Loucy (cell line): ENCODE measurements around the gene LHX6.

Experiments
- H2AFZ ChIP-seq: fragments of 200-600 bp; sonication (generic); 2 replicates; pipeline ENCODE4 v1.6.0; 2016; ENCODE audit warnings: antibody characterized with exemption, mild to moderate bottlenecking, low read length, moderate library complexity
- H3F3A ChIP-seq: fragments of 200-600 bp; 2 replicates; pipeline ENCODE4 v1.6.0; 2016; ENCODE audit warnings: antibody characterized with exemption, low read depth, mild to moderate bottlenecking
- H3K27me3 ChIP-seq: fragments of 200-600 bp; sonication (generic); 2 replicates; pipeline ENCODE4 v1.6.1; 2014; ENCODE audit warnings: low read length, mild to moderate bottlenecking; ENCODE audit not compliant: insufficient read depth, poor library complexity, severe bottlenecking
- H3K36me3 ChIP-seq: fragments of 200-600 bp; sonication (generic); 2 replicates; pipeline ENCODE4 v1.6.1; 2016; ENCODE audit warnings: low read length; ENCODE audit not compliant: insufficient read depth
- H3K4me1 ChIP-seq: fragments of 200-600 bp; sonication (generic); 2 replicates; pipeline ENCODE4 v1.5.1; 2014; ENCODE audit warnings: low read length, mild to moderate bottlenecking; ENCODE audit not compliant: insufficient read depth, poor library complexity, severe bottlenecking
- H3K4me2 ChIP-seq: fragments of 200-600 bp; sonication (generic); 2 replicates; pipeline ENCODE4 v1.6.0; 2014; ENCODE audit warnings: antibody characterized with exemption, low read length, low read depth, mild to moderate bottlenecking; ENCODE audit not compliant: poor library complexity, severe bottlenecking
- H3K4me3 ChIP-seq: fragments of 200-600 bp; sonication (generic); 2 replicates; pipeline ENCODE4 v1.5.1; 2014; ENCODE audit warnings: low read length, mild to moderate bottlenecking, mixed read lengths; ENCODE audit not compliant: poor library complexity, severe bottlenecking
- H3K79me2 ChIP-seq: fragments of 200-600 bp; sonication (generic); 2 replicates; pipeline ENCODE4 v1.6.1; 2014; ENCODE audit warnings: low read length; ENCODE audit not compliant: insufficient read depth
- H3K9ac ChIP-seq: fragments of 200-600 bp; sonication (generic); 2 replicates; pipeline ENCODE4 v1.6.0; 2014; ENCODE audit warnings: mild to moderate bottlenecking, low read depth, low read length, moderate library complexity; ENCODE audit not compliant: poor library complexity, severe bottlenecking
- H3K9me2 ChIP-seq: fragments of 200-600 bp; sonication (generic); replicated peaks from 2 replicates; pipeline ENCODE4 v1.6.1; 2016; ENCODE audit warnings: low read depth, low read length, mixed read lengths
- H3K9me3 ChIP-seq: fragments of 200-600 bp; sonication (generic); 2 replicates; pipeline ENCODE4 v1.6.1; 2014; ENCODE audit warnings: mild to moderate bottlenecking, antibody characterized with exemption, low read length, low read depth; ENCODE audit not compliant: insufficient read depth
- H4K20me1 ChIP-seq: fragments of 200-600 bp; sonication (generic); 2 replicates; pipeline ENCODE4 v1.6.0; 2014; ENCODE audit warnings: antibody characterized with exemption, low read length, mild to moderate bottlenecking; ENCODE audit not compliant: insufficient read depth, poor library complexity, severe bottlenecking
- EZH2phosphoT487 ChIP-seq: fragments of 200-600 bp; IDR thresholded peaks from 2 replicates; pipeline ENCODE4 v1.6.1; 2018; ENCODE audit warnings: antibody characterized with exemption, mild to moderate bottlenecking, moderate library complexity, borderline replicate concordance
- TF ChIP-seq, protein P1 (sequence below): fragments of 200-600 bp; sonication (generic); conservative IDR thresholded peaks from 2 replicates; pipeline ENCODE4 v1.5.1; 2014; ENCODE audit warnings: mild to moderate bottlenecking, antibody characterized with exemption, low read length

LHX6 gene

GRCh38 chr9:122179690-122180074 lies 49.1 kb downstream of the LHX6 start:
- Histone ChIP-seq H3K36me3 (no peaks in the 10 kb centered on the region), H3F3A (no peaks in the 10 kb centered on the region), H3K79me2 (no peaks in the 10 kb centered on the region), H3K4me3 (peak overlapping the region; percentile 1), H2AFZ (no peak overlapping the region), H3K4me1 (peaks cover 9% of the 10 kb centered on the region), H3K9ac (no peak overlapping the region), H3K9me3 (no peaks in the 10 kb centered on the region), H3K4me2 (peak overlapping the region; percentile 39), H3K9me2 (no peaks in the 10 kb centered on the region), H3K27me3 (no peaks in the 10 kb centered on the region), H4K20me1 (no peaks in the 10 kb centered on the region)
- TF ChIP-seq, protein P1, sequence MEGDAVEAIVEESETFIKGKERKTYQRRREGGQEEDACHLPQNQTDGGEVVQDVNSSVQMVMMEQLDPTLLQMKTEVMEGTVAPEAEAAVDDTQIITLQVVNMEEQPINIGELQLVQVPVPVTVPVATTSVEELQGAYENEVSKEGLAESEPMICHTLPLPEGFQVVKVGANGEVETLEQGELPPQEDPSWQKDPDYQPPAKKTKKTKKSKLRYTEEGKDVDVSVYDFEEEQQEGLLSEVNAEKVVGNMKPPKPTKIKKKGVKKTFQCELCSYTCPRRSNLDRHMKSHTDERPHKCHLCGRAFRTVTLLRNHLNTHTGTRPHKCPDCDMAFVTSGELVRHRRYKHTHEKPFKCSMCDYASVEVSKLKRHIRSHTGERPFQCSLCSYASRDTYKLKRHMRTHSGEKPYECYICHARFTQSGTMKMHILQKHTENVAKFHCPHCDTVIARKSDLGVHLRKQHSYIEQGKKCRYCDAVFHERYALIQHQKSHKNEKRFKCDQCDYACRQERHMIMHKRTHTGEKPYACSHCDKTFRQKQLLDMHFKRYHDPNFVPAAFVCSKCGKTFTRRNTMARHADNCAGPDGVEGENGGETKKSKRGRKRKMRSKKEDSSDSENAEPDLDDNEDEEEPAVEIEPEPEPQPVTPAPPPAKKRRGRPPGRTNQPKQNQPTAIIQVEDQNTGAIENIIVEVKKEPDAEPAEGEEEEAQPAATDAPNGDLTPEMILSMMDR: no peak
- no peak for TF ChIP-seq EZH2phosphoT487

- TF ChIP-seq, protein P1: no peak
- TF ChIP-seq EZH2phosphoT487: no peak
- Histone ChIP-seq H2AFZ (no peak overlapping the region), H3K9ac (no peak overlapping the region), H3K4me3 (peak overlapping the region; percentile 1), H3K4me2 (peak overlapping the region; percentile 39), H3K9me2 (no peaks in the 10 kb centered on the region), H3F3A (no peaks in the 10 kb centered on the region), H4K20me1 (no peaks in the 10 kb centered on the region), H3K4me1 (peaks cover 9% of the 10 kb centered on the region), H3K27me3 (no peaks in the 10 kb centered on the region), H3K9me3 (no peaks in the 10 kb centered on the region), H3K79me2 (no peaks in the 10 kb centered on the region), H3K36me3 (no peaks in the 10 kb centered on the region)
Observed at GRCh38 chr9:122179054-122179689, 49.6 kb downstream of the LHX6 start.

DNA sequence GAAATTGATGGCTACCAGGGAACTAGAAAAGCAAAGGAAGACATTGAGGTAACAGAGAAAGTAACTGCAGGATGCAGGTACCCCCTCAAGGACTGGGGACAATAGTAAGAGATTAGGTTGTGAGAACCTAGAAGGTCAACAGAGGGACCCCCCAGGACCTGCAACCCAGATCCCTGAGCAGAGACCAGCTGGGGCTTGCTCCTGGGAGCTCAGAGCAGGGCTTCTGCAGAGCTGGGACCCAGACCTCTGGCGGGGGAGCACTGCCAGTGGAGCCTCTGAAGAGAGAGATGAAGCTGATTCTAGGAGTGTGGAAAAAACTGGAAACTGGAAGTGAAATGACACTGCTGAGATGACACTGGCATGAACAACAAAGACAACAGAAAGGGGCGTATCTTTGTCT lies 51.8 kb downstream of the LHX6 start:
- no peak for TF ChIP-seq EZH2phosphoT487
- TF ChIP-seq, protein P1: no peak

More for the DNA sequence above, 51.8 kb downstream of the LHX6 start:
- Histone ChIP-seq H3K9me2 (no peaks in the 10 kb centered on the region), H3K4me3 (no peak overlapping the region), H3K79me2 (no peaks in the 10 kb centered on the region), H3K9ac (no peak overlapping the region), H3K27me3 (no peaks in the 10 kb centered on the region), H3K9me3 (no peaks in the 10 kb centered on the region), H3K4me1 (peaks cover 9% of the 10 kb centered on the region), H3K36me3 (no peaks in the 10 kb centered on the region), H3K4me2 (no peak overlapping the region), H3F3A (no peaks in the 10 kb centered on the region), H2AFZ (no peak overlapping the region), H4K20me1 (no peaks in the 10 kb centered on the region)
